ENCODE results near the gene ACTR3C. TPM values are rescaled to one million over a fixed set of nuclear protein-coding genes. Genes with fewer than 3 reads are reported as not detected.

ACTR3C gene
- total and polyA plus RNA-seq, 2 donors: 2.9 to 6.2 TPM

Other genes starting within 250 kb of the ACTR3C start
- 17.2 TPM for gene LRRC61, start 190 bp downstream of the ACTR3C start, total RNA-seq
- 11.3 TPM for gene LRRC61, start 190 bp downstream of the ACTR3C start, polyA plus RNA-seq
- 6.5 TPM for gene RARRES2, start 18.1 kb upstream of the ACTR3C start, total RNA-seq
- gene RARRES2, start 18.1 kb upstream of the ACTR3C start, polyA plus RNA-seq: 21.9 TPM
- 58.9 TPM for gene REPIN1, start 45.3 kb upstream of the ACTR3C start, total RNA-seq
- 97.0 TPM for gene REPIN1, start 45.3 kb upstream of the ACTR3C start, polyA plus RNA-seq
- 7.6 TPM for gene ZNF775, start 55.8 kb upstream of the ACTR3C start, total RNA-seq
- 6.6 TPM for gene ZNF775, start 55.8 kb upstream of the ACTR3C start, polyA plus RNA-seq
- 6.1 TPM for gene GIMAP8, start 127.1 kb upstream of the ACTR3C start, total RNA-seq
- gene GIMAP8, start 127.1 kb upstream of the ACTR3C start, polyA plus RNA-seq: 7.9 TPM
- gene GIMAP7, start 191.3 kb upstream of the ACTR3C start, total RNA-seq: 48.1 TPM
- gene GIMAP7, start 191.3 kb upstream of the ACTR3C start, polyA plus RNA-seq: 69.0 TPM
- gene GIMAP4, start 243.8 kb upstream of the ACTR3C start, total RNA-seq: 68.5 TPM
- gene GIMAP4, start 243.8 kb upstream of the ACTR3C start, polyA plus RNA-seq: 40.9 TPM